HG02623 (cell line): ENCODE results near the gene FANCG.

Experiments
- ATAC-seq: cut with Tn5 transposase; IDR thresholded peaks from one replicate; pipeline ENCODE4 v1.9.1; 2021; ENCODE audit warnings: moderate library complexity; ENCODE audit not compliant: unreplicated experiment

The FANCG gene

GRCh38 chr9:35079426-35080341, at the start of gene FANCG:
Gene FANCG, minus strand, starts transcription at chr9:35079942. Its CDS starts 418 bp downstream, at chr9:35079524.
- peak; percentile 92 for ATAC-seq

GRCh38 chr9:35116898-35117551, 37.3 kb upstream of the FANCG start:
- ATAC-seq, result peak; percentile 34

GRCh38 chr9:35116539-35116897, 36.8 kb upstream of the FANCG start:
- ATAC-seq, result no peak

GRCh38 chr9:35115680-35116538, 36.2 kb upstream of the FANCG start, which contains the start of gene ATOSB:
Gene ATOSB, minus strand, starts transcription at chr9:35115862. Its CDS starts 7,588 bp downstream, at chr9:35108274.
- peak; percentile 51 for ATAC-seq

- ATAC-seq, result no peak
Observed at GRCh38 chr9:35114840-35115628, 35.3 kb upstream of the FANCG start.

- ATAC-seq, result no peak
Observed at GRCh38 chr9:35114113-35114839, 34.5 kb upstream of the FANCG start.

- no peak for ATAC-seq
Observed at GRCh38 chr9:35112257-35113020, 32.7 kb upstream of the FANCG start.

- peak; percentile 69 for ATAC-seq
Observed at GRCh38 chr9:35111001-35111933, 31.5 kb upstream of the FANCG start.

GRCh38 chr9:35110327-35110761, 30.6 kb upstream of the FANCG start:
- no peak for ATAC-seq

- no peak for ATAC-seq
Observed at GRCh38 chr9:35108946-35109575, 29.3 kb upstream of the FANCG start.

GRCh38 chr9:35108461-35108860, 28.7 kb upstream of the FANCG start:
- no peak for ATAC-seq

- ATAC-seq, result no peak
Observed at GRCh38 chr9:35107297-35108290, 27.9 kb upstream of the FANCG start.

- ATAC-seq, result no peak
Observed at GRCh38 chr9:35106343-35106730, 26.6 kb upstream of the FANCG start.

GRCh38 chr9:35105571-35106342, 26.0 kb upstream of the FANCG start:
- no peak for ATAC-seq

- no peak for ATAC-seq
Observed at GRCh38 chr9:35105126-35105525, 25.4 kb upstream of the FANCG start.
